PC-9 (cell line): ENCODE data around the gene MGAT1.

Source experiments
- CTCF ChIP-seq: fragments of 200-600 bp; sonication (generic); conservative IDR thresholded peaks from 2 replicates; pipeline ENCODE4 v1.6.1; 2017; ENCODE audit warnings: mixed run types, antibody characterized with exemption, mild to moderate bottlenecking, moderate library complexity
- EZH2 ChIP-seq: fragments of 200-600 bp; sonication (generic); IDR thresholded peaks from 2 replicates; pipeline ENCODE4 v1.8.0; 2017; ENCODE audit warnings: antibody characterized with exemption, low read depth

GRCh38 chr5:180832638-180833068 is 30.0 kb upstream of the MGAT1 start:
- no peak for TF ChIP-seq CTCF
- TF ChIP-seq EZH2: no peak
